Upper lobe of left lung (tissue), 6 donors: Measurements from ENCODE around the gene TPST2. TPM values are rescaled to one million over a fixed set of nuclear protein-coding genes. Genes with fewer than 3 reads are reported as not detected.

Source experiments
- ATAC-seq, 2 donors: fragments of 200-7000 bp; cut with Tn5 transposase; one replicate each; pipeline ENCODE4 v1.9.1; 2022; ENCODE audit warnings: mild to moderate bottlenecking in 2 of 2, moderate library complexity in 2 of 2; ENCODE audit not compliant: low FRiP score in 2 of 2
- DNase-seq, 2 donors: peaks; one replicate each; pipeline ENCODE4 v3.0.0-alpha.2; 2019 to 2020
- H3K27ac ChIP-seq, 4 donors: fragments of 200-600 bp; sonication (generic); one replicate each; pipeline ENCODE4 v1.5.1; 2016 to 2019
- H3K27me3 ChIP-seq, 4 donors: fragments of 200-600 bp; sonication (generic); one replicate each; pipeline ENCODE4 v1.5.1; 2017 to 2019
- H3K36me3 ChIP-seq, 4 donors: fragments of 200-600 bp; sonication (generic); one replicate each; pipeline ENCODE4 v1.5.1; 2016 to 2019
- H3K4me1 ChIP-seq, 4 donors: fragments of 200-600 bp; sonication (generic); one replicate each; pipeline ENCODE4 v1.5.1; 2018 to 2019
- H3K4me3 ChIP-seq, 4 donors: fragments of 200-600 bp; sonication (generic); one replicate each; pipeline ENCODE4 v1.5.1; 2017 to 2019; ENCODE audit warnings: mild to moderate bottlenecking in 2 of 4, moderate library complexity in 1 of 4
- H3K9me3 ChIP-seq, 4 donors: fragments of 200-600 bp; sonication (generic); one replicate each; pipeline ENCODE4 v1.5.1; 2018 to 2019
- EP300 ChIP-seq, 4 donors: sonication (generic); formaldehyde crosslinking; IDR thresholded peaks; one replicate each; pipeline ENCODE4 v1.5.1; 2017; ENCODE audit warnings: antibody characterized with exemption in 4 of 4, control low read depth in 2 of 4
- POLR2A ChIP-seq, 4 donors: fragments of 450-650 bp; IDR thresholded peaks; one replicate each; pipeline ENCODE4 v1.5.1; 2016 to 2017; ENCODE audit warnings: antibody characterized with exemption in 4 of 4, mild to moderate bottlenecking in 2 of 4
- POLR2AphosphoS5 ChIP-seq, 2 donors: sonication (generic); formaldehyde crosslinking; IDR thresholded peaks; one replicate each; pipeline ENCODE4 v1.5.1; 2017; ENCODE audit warnings: antibody characterized with exemption in 2 of 2
- WGBS, 2 donors: methylation state at CpG; one replicate each; pipeline ENCODE4 v1.1.5; 2017 to 2018; 5-methylcytosine and 5-hydroxymethylcytosine counted together
- total RNA-seq, 6 donors: library from RNA; depleted of rRNA in 4 of 6; stranded (reverse); fragments of >200 nt in 4 of 6; gene quantifications; one replicate each; pipeline versions ENCODE4 v1.1.0 to v1.2.1, GENCODE V29; 2016 to 2021
- TF ChIP-seq, protein P1 (sequence below), 6 experiments: fragments of 450-650 bp in 4 of 6; fragments of 200-600 bp in 2 of 6; sonication (generic) in 2 of 6; IDR thresholded peaks; one replicate each; pipeline ENCODE4 v1.5.1; 2016 to 2019; ENCODE audit warnings: antibody characterized with exemption in 6 of 6
- donor health status: DM: no; HTN: no; CAD: no; lungs with moderate emphysema.
- donor health status: DM: no; HTN: yes; CAD: no; lungs with severe emphysema.

TPST2 gene
- total RNA-seq, 6 donors from 2014 or later, result 50.5 to 253 (median 95.8) TPM

- Histone ChIP-seq H3K27me3 (no peaks in the 10 kb centered on the region), H3K27ac (peak overlapping the region in 3 of 4 donors; percentile 26 to 72 (median 62)), H3K4me1 (peaks cover 67 to 78% (median 70%) of the 10 kb centered on the region in 4 donors), H3K4me3 (no peak overlapping the region), H3K9me3 (no peaks in the 10 kb centered on the region), H3K36me3 (peaks cover 0 to 10% (median 2%) of the 10 kb centered on the region in 4 donors)
- DNase-seq (no peak), ATAC-seq (no peak)
- 18% methylated on average over 10 of the region's 10 CpGs for WGBS, 2 donors
- TF ChIP-seq POLR2A (IDR thresholded peaks at IDR 0.05) (no peak), EP300 (IDR thresholded peaks at IDR 0.05) (no peak), POLR2AphosphoS5 (IDR thresholded peaks at IDR 0.05) (no peak)
- TF ChIP-seq, protein P1, sequence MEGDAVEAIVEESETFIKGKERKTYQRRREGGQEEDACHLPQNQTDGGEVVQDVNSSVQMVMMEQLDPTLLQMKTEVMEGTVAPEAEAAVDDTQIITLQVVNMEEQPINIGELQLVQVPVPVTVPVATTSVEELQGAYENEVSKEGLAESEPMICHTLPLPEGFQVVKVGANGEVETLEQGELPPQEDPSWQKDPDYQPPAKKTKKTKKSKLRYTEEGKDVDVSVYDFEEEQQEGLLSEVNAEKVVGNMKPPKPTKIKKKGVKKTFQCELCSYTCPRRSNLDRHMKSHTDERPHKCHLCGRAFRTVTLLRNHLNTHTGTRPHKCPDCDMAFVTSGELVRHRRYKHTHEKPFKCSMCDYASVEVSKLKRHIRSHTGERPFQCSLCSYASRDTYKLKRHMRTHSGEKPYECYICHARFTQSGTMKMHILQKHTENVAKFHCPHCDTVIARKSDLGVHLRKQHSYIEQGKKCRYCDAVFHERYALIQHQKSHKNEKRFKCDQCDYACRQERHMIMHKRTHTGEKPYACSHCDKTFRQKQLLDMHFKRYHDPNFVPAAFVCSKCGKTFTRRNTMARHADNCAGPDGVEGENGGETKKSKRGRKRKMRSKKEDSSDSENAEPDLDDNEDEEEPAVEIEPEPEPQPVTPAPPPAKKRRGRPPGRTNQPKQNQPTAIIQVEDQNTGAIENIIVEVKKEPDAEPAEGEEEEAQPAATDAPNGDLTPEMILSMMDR (IDR thresholded peaks at IDR 0.05), result no peak
These were observed 19.8 kb downstream of the TPST2 start for GRCh38 chr22:26570115-26570514.

DNA sequence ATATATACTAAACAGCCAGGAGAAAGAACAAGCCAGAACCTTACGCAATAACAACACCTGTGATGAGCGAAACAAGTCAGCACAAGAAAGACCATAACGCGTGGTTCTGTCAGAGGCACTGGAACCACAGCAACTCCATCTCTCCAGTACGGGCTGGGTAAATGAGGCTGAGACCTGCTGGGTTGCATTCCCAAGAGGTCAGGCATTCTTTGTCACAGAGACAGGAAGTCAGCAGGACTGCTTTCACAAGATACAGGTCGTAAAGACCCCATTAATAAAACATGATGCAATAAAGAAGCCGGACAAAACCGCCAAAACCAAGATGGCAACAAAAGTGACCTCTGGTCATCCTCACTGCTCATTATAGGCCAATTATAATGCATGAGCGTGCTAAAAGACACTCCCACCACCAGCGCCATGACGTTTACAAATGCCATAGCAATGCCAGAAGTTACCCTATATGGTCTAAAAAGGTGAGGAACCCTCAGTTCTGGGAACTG lies 21.7 kb downstream of the TPST2 start:
- 60 to 67% methylated on average over 11 of the region's 11 CpGs for WGBS, 2 donors
- Histone ChIP-seq H3K9me3 (no peaks in the 10 kb centered on the region), H3K4me1 (peaks cover 59 to 77% (median 72%) of the 10 kb centered on the region in 4 donors), H3K36me3 (peaks cover 0 to 17% (median 11%) of the 10 kb centered on the region in 4 donors), H3K27ac (peak overlapping the region in 2 of 4 donors; percentile 37 to 53), H3K4me3 (no peak overlapping the region), H3K27me3 (no peaks in the 10 kb centered on the region)
- no peak for ATAC-seq
- DNase-seq, result no peak
- TF ChIP-seq POLR2A (IDR thresholded peaks at IDR 0.05) (no peak), EP300 (IDR thresholded peaks at IDR 0.05) (no peak)

DNA sequence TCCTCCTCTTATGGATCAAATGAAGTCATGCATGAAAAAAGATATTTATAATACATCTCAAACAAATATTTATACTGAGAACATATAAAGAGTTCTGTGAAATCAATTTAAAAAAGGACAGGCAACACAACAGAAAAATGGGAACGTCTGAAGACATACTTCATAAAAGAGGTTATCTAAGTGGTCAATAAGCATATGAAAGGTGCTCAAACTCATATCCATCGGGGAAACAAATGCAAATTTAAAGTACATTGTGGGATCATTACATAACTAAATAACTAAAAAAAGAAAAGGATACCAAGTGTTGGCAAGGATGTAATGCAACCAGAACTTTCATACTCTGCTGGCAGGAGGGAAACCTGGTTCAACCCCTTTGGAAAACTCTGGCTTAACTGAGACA lies 22.3 kb downstream of the TPST2 start:
- 61 to 68% methylated on average over 2 of the region's 2 CpGs for WGBS, 2 donors
- Histone ChIP-seq H3K36me3 (peaks cover 0 to 17% (median 11%) of the 10 kb centered on the region in 4 donors), H3K27me3 (no peaks in the 10 kb centered on the region), H3K4me1 (peaks cover 55 to 74% (median 67%) of the 10 kb centered on the region in 4 donors), H3K27ac (no peak overlapping the region), H3K4me3 (no peak overlapping the region), H3K9me3 (no peaks in the 10 kb centered on the region)
- TF ChIP-seq, protein P1 (IDR thresholded peaks at IDR 0.05), result no peak
- TF ChIP-seq EP300 (IDR thresholded peaks at IDR 0.05), result no peak
- TF ChIP-seq POLR2AphosphoS5 (IDR thresholded peaks at IDR 0.05), result no peak
- TF ChIP-seq POLR2A (IDR thresholded peaks at IDR 0.05), result no peak
- ATAC-seq (no peak), DNase-seq (no peak)

DNA sequence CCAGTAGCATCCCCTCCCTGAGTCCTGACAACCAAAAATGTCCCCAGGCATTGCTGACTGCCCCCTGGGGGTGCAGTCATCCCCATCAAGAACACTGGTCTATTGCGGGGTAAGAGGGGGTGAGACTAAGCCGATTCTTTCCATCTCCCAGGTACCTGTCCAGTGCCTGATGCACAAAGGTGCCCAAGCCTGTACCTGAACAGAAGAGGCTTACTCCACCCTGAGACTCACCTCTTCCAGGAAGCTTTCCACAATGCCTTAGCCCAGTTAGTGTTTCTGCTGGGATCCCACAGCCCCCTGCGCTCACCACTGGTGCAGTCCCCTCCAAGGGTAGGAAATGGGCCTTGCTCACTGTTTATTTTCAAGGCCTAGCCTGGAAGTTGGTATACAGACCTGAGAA lies 22.9 kb downstream of the TPST2 start:
- TF ChIP-seq, protein P1 (IDR thresholded peaks at IDR 0.05), result no peak
- TF ChIP-seq POLR2AphosphoS5 (IDR thresholded peaks at IDR 0.05), result no peak
- peaks cover 49 to 69% (median 64%) of the 10 kb centered on the region in 4 donors for H3K4me1 ChIP-seq
- 96 to 100% methylated on average over 3 of the region's 3 CpGs for WGBS, 2 donors

DNA sequence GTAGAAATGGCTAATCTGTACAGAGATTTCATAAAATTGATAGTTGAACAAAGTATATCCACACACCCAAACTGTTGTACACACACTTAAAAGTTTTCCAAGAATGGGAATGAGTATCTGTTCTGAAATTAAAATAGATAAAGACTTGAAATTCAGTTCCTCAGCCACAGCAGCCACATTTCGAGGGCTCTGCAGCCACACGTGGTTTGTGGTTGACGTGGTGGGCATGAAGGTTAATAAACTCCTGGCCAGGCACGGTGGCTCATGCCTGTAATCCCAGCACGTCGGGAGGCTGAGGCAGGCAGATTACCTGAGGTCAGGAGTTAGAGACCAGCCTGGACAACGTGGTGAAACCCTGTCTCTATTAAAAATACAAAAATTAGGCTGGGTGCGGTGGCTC lies 24.0 kb downstream of the TPST2 start:
- H3K36me3 ChIP-seq, result peaks cover 0 to 17% (median 11%) of the 10 kb centered on the region in 4 donors
- ATAC-seq, result no peak
- DNase-seq, result no peak
- H3K9me3 ChIP-seq, result no peaks in the 10 kb centered on the region
- peak overlapping the region in 1 of 4 donors; percentile 42 for H3K27ac ChIP-seq
- peaks cover 39 to 67% (median 58%) of the 10 kb centered on the region in 4 donors for H3K4me1 ChIP-seq
- no peak overlapping the region for H3K4me3 ChIP-seq
- H3K27me3 ChIP-seq, result no peaks in the 10 kb centered on the region
- WGBS, 2 donors, result 68 to 72% methylated on average over 8 of the region's 8 CpGs
- TF ChIP-seq POLR2AphosphoS5 (IDR thresholded peaks at IDR 0.05) (no peak), EP300 (IDR thresholded peaks at IDR 0.05) (no peak), POLR2A (IDR thresholded peaks at IDR 0.05) (no peak)
- TF ChIP-seq, protein P1 (IDR thresholded peaks at IDR 0.05), result no peak

More for the DNA sequence above, 22.9 kb downstream of the TPST2 start:
- no peak overlapping the region for H3K4me3 ChIP-seq
- DNase-seq, result no peak
- H3K27me3 ChIP-seq, result no peaks in the 10 kb centered on the region
- no peak for ATAC-seq
- no peak overlapping the region for H3K27ac ChIP-seq
- no peaks in the 10 kb centered on the region for H3K9me3 ChIP-seq
- H3K36me3 ChIP-seq, result peaks cover 0 to 17% (median 11%) of the 10 kb centered on the region in 4 donors
